ENCODE data around the gene ZNF431. TPM values are rescaled to one million over a fixed set of nuclear protein-coding genes. Genes with fewer than 3 reads are reported as not detected.

Gene ZNF431
- total and polyA plus RNA-seq, 9 of the 15 experiments (the other 6 are each of a cell fraction or from before 2014, with no cell fraction given) = 3.3 to 24.8 (median 13.5) TPM

DNA sequence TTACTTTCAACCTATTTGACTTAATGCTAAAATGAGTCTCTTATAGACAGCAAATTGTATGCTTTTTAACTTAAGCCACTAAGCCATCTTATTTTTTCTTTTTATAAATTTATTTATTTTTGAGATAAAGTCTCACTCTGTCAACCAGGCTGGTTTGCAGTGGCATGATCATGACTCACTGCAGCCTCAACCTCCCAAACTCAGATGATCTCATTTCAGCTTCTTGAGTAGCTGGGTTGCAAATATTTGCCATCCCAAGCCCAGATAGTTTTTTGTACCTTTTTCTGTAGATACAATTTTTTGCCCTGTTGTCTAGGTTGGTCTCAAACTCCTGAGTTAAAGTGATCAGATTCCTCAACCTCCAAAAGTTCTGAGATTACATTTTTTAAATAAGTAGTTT lies 32.7 kb upstream of the ZNF431 start (continued):
- TF ChIP-seq RBM39 (optimal IDR thresholded peaks at IDR 0.05; ENCODE audit: low read depth, low read length) = no peak
- TF ChIP-seq, protein P1, sequence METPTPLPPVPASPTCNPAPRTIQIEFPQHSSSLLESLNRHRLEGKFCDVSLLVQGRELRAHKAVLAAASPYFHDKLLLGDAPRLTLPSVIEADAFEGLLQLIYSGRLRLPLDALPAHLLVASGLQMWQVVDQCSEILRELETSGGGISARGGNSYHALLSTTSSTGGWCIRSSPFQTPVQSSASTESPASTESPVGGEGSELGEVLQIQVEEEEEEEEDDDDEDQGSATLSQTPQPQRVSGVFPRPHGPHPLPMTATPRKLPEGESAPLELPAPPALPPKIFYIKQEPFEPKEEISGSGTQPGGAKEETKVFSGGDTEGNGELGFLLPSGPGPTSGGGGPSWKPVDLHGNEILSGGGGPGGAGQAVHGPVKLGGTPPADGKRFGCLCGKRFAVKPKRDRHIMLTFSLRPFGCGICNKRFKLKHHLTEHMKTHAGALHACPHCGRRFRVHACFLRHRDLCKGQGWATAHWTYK (CRISPR knock-in tag; IDR thresholded peaks at IDR 0.05) = no peak

DNA sequence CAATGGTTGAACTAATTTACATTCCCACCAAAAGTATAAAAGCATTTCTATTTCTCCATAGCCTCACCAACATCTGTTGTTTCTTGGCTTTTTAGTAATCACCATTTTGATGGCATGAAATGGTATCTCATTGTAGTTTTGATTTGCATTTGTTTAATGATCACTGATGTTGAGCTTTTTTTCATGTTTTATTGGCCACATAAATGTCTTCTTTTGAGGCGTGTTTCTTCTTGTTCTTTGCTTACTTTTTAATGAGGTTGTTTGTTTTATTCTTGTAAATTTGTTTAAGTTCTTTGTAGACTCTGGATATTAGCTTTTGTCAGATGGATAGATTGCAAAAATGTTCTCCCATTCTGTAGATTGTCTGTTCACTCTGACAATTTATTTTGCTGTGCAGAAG lies 31.7 kb upstream of the ZNF431 start:
- H3K4me3 ChIP-seq = no peak overlapping the region
- no peaks in the 10 kb centered on the region for H4K20me1 ChIP-seq (replicated peaks; ENCODE audit: control insufficient read depth, insufficient read depth, low read length)
- WGBS (ENCODE audit: insufficient coverage, low coverage, missing lambda C conversion rate) = 67% methylated on average over 1 of the region's 1 CpG
- BruUV-seq (replicated peaks) = TSS peak; percentile 10
- no peaks in the 10 kb centered on the region for H3K27me3 ChIP-seq (ENCODE audit: control insufficient read depth in 2 of 2, insufficient read depth in 2 of 2, low read length in 2 of 2)
- H3K9ac ChIP-seq (ENCODE audit: insufficient read depth in 1 of 2, low read depth in 2 of 2, low read length in 2 of 2) = no peak overlapping the region
- no peak overlapping the region for H3K27ac ChIP-seq (ENCODE audit: extremely low read depth, low read depth, low read length)
- H2AFZ ChIP-seq (ENCODE audit: low read depth, low read length) = no peak overlapping the region
- H3K9me3 ChIP-seq (replicated peaks; ENCODE audit: control insufficient read depth, insufficient read depth, low read depth, low read length) = peaks cover 6% of the 10 kb centered on the region; the same call in 1 of the 2 replicates
- ATAC-seq = no peak
- H3K36me3 ChIP-seq (ENCODE audit: control insufficient read depth, insufficient read depth, low read length) = peaks cover 20% of the 10 kb centered on the region; the same call in 2 of the 3 replicates
- TF ChIP-seq, protein P2, sequence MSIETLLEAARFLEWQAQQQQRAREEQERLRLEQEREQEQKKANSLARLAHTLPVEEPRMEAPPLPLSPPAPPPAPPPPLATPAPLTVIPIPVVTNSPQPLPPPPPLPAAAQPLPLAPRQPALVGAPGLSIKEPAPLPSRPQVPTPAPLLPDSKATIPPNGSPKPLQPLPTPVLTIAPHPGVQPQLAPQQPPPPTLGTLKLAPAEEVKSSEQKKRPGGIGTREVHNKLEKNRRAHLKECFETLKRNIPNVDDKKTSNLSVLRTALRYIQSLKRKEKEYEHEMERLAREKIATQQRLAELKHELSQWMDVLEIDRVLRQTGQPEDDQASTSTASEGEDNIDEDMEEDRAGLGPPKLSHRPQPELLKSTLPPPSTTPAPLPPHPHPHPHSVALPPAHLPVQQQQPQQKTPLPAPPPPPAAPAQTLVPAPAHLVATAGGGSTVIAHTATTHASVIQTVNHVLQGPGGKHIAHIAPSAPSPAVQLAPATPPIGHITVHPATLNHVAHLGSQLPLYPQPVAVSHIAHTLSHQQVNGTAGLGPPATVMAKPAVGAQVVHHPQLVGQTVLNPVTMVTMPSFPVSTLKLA (conservative IDR thresholded peaks at IDR 0.05) = no peak
- TF ChIP-seq ZNF212 (CRISPR knock-in tag; IDR thresholded peaks at IDR 0.05) (no peak), BCL6 (CRISPR knock-in tag; IDR thresholded peaks at IDR 0.05) (no peak), KAT2B (IDR thresholded peaks at IDR 0.05; ENCODE audit: low read depth, low read length) (no peak), RHOXF2B (CRISPR knock-in tag; conservative IDR thresholded peaks at IDR 0.05) (no peak), MCM2 (IDR thresholded peaks at IDR 0.05; ENCODE audit: low read depth) (no peak), GTF2E2 (tag; IDR thresholded peaks at IDR 0.05) (no peak)
- TF ChIP-seq, protein P3, sequence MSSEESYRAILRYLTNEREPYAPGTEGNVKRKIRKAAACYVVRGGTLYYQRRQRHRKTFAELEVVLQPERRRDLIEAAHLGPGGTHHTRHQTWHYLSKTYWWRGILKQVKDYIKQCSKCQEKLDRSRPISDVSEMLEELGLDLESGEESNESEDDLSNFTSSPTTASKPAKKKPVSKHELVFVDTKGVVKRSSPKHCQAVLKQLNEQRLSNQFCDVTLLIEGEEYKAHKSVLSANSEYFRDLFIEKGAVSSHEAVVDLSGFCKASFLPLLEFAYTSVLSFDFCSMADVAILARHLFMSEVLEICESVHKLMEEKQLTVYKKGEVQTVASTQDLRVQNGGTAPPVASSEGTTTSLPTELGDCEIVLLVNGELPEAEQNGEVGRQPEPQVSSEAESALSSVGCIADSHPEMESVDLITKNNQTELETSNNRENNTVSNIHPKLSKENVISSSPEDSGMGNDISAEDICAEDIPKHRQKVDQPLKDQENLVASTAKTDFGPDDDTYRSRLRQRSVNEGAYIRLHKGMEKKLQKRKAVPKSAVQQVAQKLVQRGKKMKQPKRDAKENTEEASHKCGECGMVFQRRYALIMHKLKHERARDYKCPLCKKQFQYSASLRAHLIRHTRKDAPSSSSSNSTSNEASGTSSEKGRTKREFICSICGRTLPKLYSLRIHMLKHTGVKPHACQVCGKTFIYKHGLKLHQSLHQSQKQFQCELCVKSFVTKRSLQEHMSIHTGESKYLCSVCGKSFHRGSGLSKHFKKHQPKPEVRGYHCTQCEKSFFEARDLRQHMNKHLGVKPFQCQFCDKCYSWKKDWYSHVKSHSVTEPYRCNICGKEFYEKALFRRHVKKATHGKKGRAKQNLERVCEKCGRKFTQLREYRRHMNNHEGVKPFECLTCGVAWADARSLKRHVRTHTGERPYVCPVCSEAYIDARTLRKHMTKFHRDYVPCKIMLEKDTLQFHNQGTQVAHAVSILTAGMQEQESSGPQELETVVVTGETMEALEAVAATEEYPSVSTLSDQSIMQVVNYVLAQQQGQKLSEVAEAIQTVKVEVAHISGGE (CRISPR knock-in tag; IDR thresholded peaks at IDR 0.05) = no peak
- ChIA-PET CTCF (ENCODE audit: low intra/inter-chr PET ratio) (no interaction called here), POLR2A (interaction anchor here (1.0 kb wide), 1 partner anchor 15 kb away, joined by 3 read pairs; no protein-coding TSS in a partner anchor)
- no peaks in the 10 kb centered on the region for H3K4me1 ChIP-seq (replicated peaks in 1 of 2; ENCODE audit: control insufficient read depth in 2 of 2, insufficient read depth in 2 of 2, low read length in 2 of 2)
- in situ Hi-C loops (cut with MboI) = no loop called here
- H3K4me2 ChIP-seq (ENCODE audit: insufficient read depth, low read length) = no peak overlapping the region
- H3K9me1 ChIP-seq (ENCODE audit: control insufficient read depth, insufficient read depth, low read length) = no peaks in the 10 kb centered on the region
- H3K79me2 ChIP-seq (ENCODE audit: control insufficient read depth, insufficient read depth, low read length) = no peaks in the 10 kb centered on the region; the same call in 2 of the 3 replicates
- FAIRE-seq = no peak
- intact Hi-C loops (cut with micrococcal nuclease) = no loop called here
- no peak for DNase-seq (ENCODE audit: extremely low read depth in 1 of 4, low spot score in 3 of 4)
